H9 (cell line): ENCODE measurements around the gene IRF7. TPM values are rescaled to one million over a fixed set of nuclear protein-coding genes. Genes with fewer than 3 reads are reported as not detected.
A peak's percentile ranks its signal among the peaks of the same experiment; 100 is the strongest.

ENCODE experiments used
- DNase-seq: peaks from one replicate; pipeline ENCODE4 v3.0.0-alpha.2; 2017
- H2AFZ ChIP-seq: one replicate; pipeline ENCODE4 v1.6.1; 2013; ENCODE audit warnings: mild to moderate bottlenecking, low read length, control low read depth, moderate library complexity
- H2AK5ac ChIP-seq: 2 replicates; pipeline ENCODE4 v1.6.1; 2013; ENCODE audit warnings: low read length, control low read depth, mixed read lengths; ENCODE audit not compliant: insufficient read length
- H2BK120ac ChIP-seq: one replicate; pipeline ENCODE4 v1.6.1; 2013; ENCODE audit warnings: low read depth, mild to moderate bottlenecking, low read length, control low read depth, inconsistent platforms; ENCODE audit not compliant: poor library complexity, severe bottlenecking
- H2BK12ac ChIP-seq: 2 replicates; pipeline ENCODE4 v1.6.1; 2013; ENCODE audit warnings: low read length, control low read depth, mixed read lengths, low read depth; ENCODE audit not compliant: insufficient read length
- H2BK15ac ChIP-seq: 2 replicates; pipeline ENCODE4 v1.6.1; 2013; ENCODE audit warnings: low read depth, low read length, control low read depth
- H2BK20ac ChIP-seq: one replicate; pipeline ENCODE4 v1.6.1; 2013; ENCODE audit warnings: low read depth, mild to moderate bottlenecking, low read length, control low read depth, inconsistent platforms; ENCODE audit not compliant: poor library complexity, severe bottlenecking
- H2BK5ac ChIP-seq: 2 replicates; pipeline ENCODE4 v1.6.1; 2013; ENCODE audit warnings: low read length, control low read depth, mixed read lengths; ENCODE audit not compliant: insufficient read length
- H3K14ac ChIP-seq: 2 replicates; pipeline ENCODE4 v1.6.1; 2013; ENCODE audit warnings: low read length, control low read depth; ENCODE audit not compliant: insufficient read depth
- H3K18ac ChIP-seq: 2 replicates; pipeline ENCODE4 v1.6.1; 2013; ENCODE audit warnings: low read depth, mild to moderate bottlenecking, mixed read lengths, low read length, control low read depth; ENCODE audit not compliant: insufficient read length
- H3K23ac ChIP-seq: 2 replicates; pipeline ENCODE4 v1.6.1; 2013; ENCODE audit warnings: low read length, control low read depth, mixed read lengths, low read depth; ENCODE audit not compliant: insufficient read length
- H3K23me2 ChIP-seq: 2 replicates; pipeline ENCODE4 v1.6.1; 2013; ENCODE audit warnings: low read depth, mild to moderate bottlenecking, mixed read lengths, low read length, control low read depth; ENCODE audit not compliant: insufficient read length, poor library complexity, severe bottlenecking
- H3K27ac ChIP-seq: 2 replicates; pipeline ENCODE4 v1.5.1; 2013; ENCODE audit warnings: low read length, control low read depth, mixed read lengths, low read depth; ENCODE audit not compliant: insufficient read length
- H3K27me3 ChIP-seq: 2 replicates; pipeline ENCODE4 v1.6.1; 2013; ENCODE audit warnings: low read length, control low read depth, inconsistent platforms; ENCODE audit not compliant: insufficient read depth
- H3K4ac ChIP-seq: 2 replicates; pipeline ENCODE4 v1.6.1; 2013; ENCODE audit warnings: low read depth, mild to moderate bottlenecking, control low read depth, inconsistent platforms, low read length, moderate library complexity
- H3K4me1 ChIP-seq: 2 replicates; pipeline ENCODE4 v1.6.1; 2013; ENCODE audit warnings: low read length, control low read depth, inconsistent platforms; ENCODE audit not compliant: insufficient read depth
- H3K4me2 ChIP-seq: 2 replicates; pipeline ENCODE4 v1.6.1; 2013; ENCODE audit warnings: low read length, control low read depth, mixed read lengths; ENCODE audit not compliant: insufficient read length, insufficient read depth
- H3K56ac ChIP-seq: 2 replicates; pipeline ENCODE4 v1.6.1; 2013; ENCODE audit warnings: low read depth, mild to moderate bottlenecking, mixed read lengths, low read length, control low read depth; ENCODE audit not compliant: insufficient read length
- H3K79me1 ChIP-seq: 2 replicates; pipeline ENCODE4 v1.6.1; 2013; ENCODE audit warnings: low read depth, mild to moderate bottlenecking, moderate library complexity, low read length, control low read depth, inconsistent platforms; ENCODE audit not compliant: insufficient read depth, poor library complexity, severe bottlenecking
- H3K79me2 ChIP-seq: 2 replicates; pipeline ENCODE4 v1.6.1; 2013; ENCODE audit warnings: low read length, control low read depth, inconsistent platforms; ENCODE audit not compliant: insufficient read depth
- H3K9ac ChIP-seq: 2 replicates; pipeline ENCODE4 v1.6.1; 2013; ENCODE audit warnings: low read length, control low read depth, mixed read lengths; ENCODE audit not compliant: insufficient read length; ENCODE audit errors: extremely low read depth
- H3K9me3 ChIP-seq: one replicate; pipeline ENCODE4 v1.6.1; 2013; ENCODE audit warnings: low read depth, low read length, inconsistent platforms; ENCODE audit not compliant: control insufficient read depth
- H3T11ph ChIP-seq: one replicate; pipeline ENCODE4 v1.6.1; 2013; ENCODE audit warnings: mild to moderate bottlenecking, low read length, control low read depth, inconsistent platforms
- H4K20me1 ChIP-seq: one replicate; pipeline ENCODE4 v1.6.1; 2013; ENCODE audit not compliant: control insufficient read depth, insufficient read length, insufficient read depth
- H4K5ac ChIP-seq: 2 replicates; pipeline ENCODE4 v1.6.1; 2013; ENCODE audit warnings: low read depth, mild to moderate bottlenecking, mixed read lengths, low read length, control low read depth; ENCODE audit not compliant: insufficient read length
- H4K8ac ChIP-seq: replicated peaks from 2 replicates; pipeline ENCODE4 v1.6.1; 2013; ENCODE audit warnings: low read length, control low read depth, mixed read lengths, low read depth; ENCODE audit not compliant: insufficient read length
- H4K91ac ChIP-seq: 2 replicates; pipeline ENCODE4 v1.6.1; 2013; ENCODE audit warnings: low read depth, mild to moderate bottlenecking, moderate library complexity, mixed read lengths, low read length, control low read depth; ENCODE audit not compliant: insufficient read length
- H3K27ac Mint-ChIP-seq, 3 experiments: 2 replicates in 2 of 3; 3 replicates in 1 of 3; pipeline ENCODE4 v1.8.0; 2020 to 2021; ENCODE audit warnings: mixed read lengths in 3 of 3, mild to moderate bottlenecking in 1 of 3, moderate library complexity in 1 of 3
- H3K27me3 Mint-ChIP-seq: 2 replicates; pipeline ENCODE4 v1.8.0; 2021; ENCODE audit warnings: low read depth, mild to moderate bottlenecking, moderate library complexity, mixed read lengths
- H3K36me3 Mint-ChIP-seq, 3 experiments: 2 replicates in 2 of 3; 3 replicates in 1 of 3; pipeline ENCODE4 v1.8.0; 2020 to 2021; ENCODE audit warnings: low read depth in 3 of 3, mixed read lengths in 3 of 3; ENCODE audit not compliant: insufficient read depth in 1 of 3
- H3K4me1 Mint-ChIP-seq, 2 experiments: 2 replicates each; pipeline ENCODE4 v1.8.0; 2020; ENCODE audit warnings: mixed read lengths in 2 of 2
- H3K4me3 Mint-ChIP-seq, 2 experiments: 2 replicates in 1 of 2; 3 replicates in 1 of 2; pipeline ENCODE4 v1.8.0; 2020 to 2021; ENCODE audit warnings: mild to moderate bottlenecking in 2 of 2, mixed read lengths in 2 of 2, moderate library complexity in 1 of 2
- H3K9me3 Mint-ChIP-seq, 2 experiments: 2 replicates in 1 of 2; 3 replicates in 1 of 2; pipeline ENCODE4 v1.8.0; 2020; ENCODE audit warnings: mild to moderate bottlenecking in 2 of 2, mixed read lengths in 2 of 2, moderate library complexity in 1 of 2
- CTCF ChIP-seq: fragments of 200-600 bp; sonication (generic); conservative IDR thresholded peaks from 3 replicates; pipeline ENCODE4 v1.8.0; 2021; ENCODE audit warnings: antibody characterized with exemption, mild to moderate bottlenecking
- WGBS: extraction: QIAGEN DNeasy Blood & Tissue Kit; methylation state at CpG from one replicate; pipeline ENCODE4 v1.1.7; 2013; ENCODE audit warnings: missing lambda C conversion rate, low lambda C conversion rate, mixed read lengths; ENCODE audit not compliant: insufficient read length; ENCODE audit errors: extremely low coverage; 5-methylcytosine and 5-hydroxymethylcytosine counted together
- total RNA-seq: library from RNA; stranded (reverse); gene quantifications from 2 replicates; pipeline ENCODE4 v1.2.1, GENCODE V29; 2021

Gene IRF7
- total RNA-seq, 1 experiment from 2014 or later = 9.8 TPM

- no peak overlapping the region for H2BK5ac ChIP-seq
- H3K18ac ChIP-seq = no peak overlapping the region
- no peak overlapping the region for H2BK12ac ChIP-seq
- H3K14ac ChIP-seq = no peak overlapping the region
- H4K20me1 ChIP-seq = no peaks in the 10 kb centered on the region
- Mint-ChIP-seq H3K36me3 (peaks cover 0 to under 1% (median 0%) of the 10 kb centered on the region in 3 experiments; a peak in 3 of 7 replicates), H3K4me3 (peak overlapping the region in 1 of 2 experiments; percentile 27; a peak in 2 of 5 replicates), H3K9me3 (no peaks in the 10 kb centered on the region; a peak in 1 of 5 replicates), H3K27me3 (peaks cover 28% of the 10 kb centered on the region), H3K4me1 (peaks cover 9 to 24% of the 10 kb centered on the region in 2 experiments), H3K27ac (no peak overlapping the region)
- no peak overlapping the region for H3K27ac ChIP-seq
- no CpG with 5 or more reads among the region's 28 CpGs for WGBS
- TF ChIP-seq CTCF = no peak
- H3K9ac ChIP-seq = no peak overlapping the region
- H2BK120ac ChIP-seq = no peak overlapping the region
- H3K23me2 ChIP-seq = no peaks in the 10 kb centered on the region
- H2BK20ac ChIP-seq = no peak overlapping the region
- H3K4ac ChIP-seq = no peak overlapping the region
- H2BK15ac ChIP-seq = no peak overlapping the region
- H3K79me1 ChIP-seq = no peaks in the 10 kb centered on the region
- no peak overlapping the region for H3K23ac ChIP-seq
- H3T11ph ChIP-seq = no peak overlapping the region
- no peak overlapping the region for H2AK5ac ChIP-seq
- H3K79me2 ChIP-seq = no peaks in the 10 kb centered on the region
- H4K8ac ChIP-seq = no peak overlapping the region
- H3K4me1 ChIP-seq = no peaks in the 10 kb centered on the region
- DNase-seq = no peak
- H3K4me2 ChIP-seq = peak overlapping the region; percentile 40
- H2AFZ ChIP-seq = no peak overlapping the region
- H3K56ac ChIP-seq = no peak overlapping the region
- H3K27me3 ChIP-seq = peaks cover 6% of the 10 kb centered on the region; the same call in 1 of the 2 replicates
- H4K91ac ChIP-seq = no peak overlapping the region
- H3K9me3 ChIP-seq = no peaks in the 10 kb centered on the region
- no peak overlapping the region for H4K5ac ChIP-seq
Measured at GRCh38 chr11:627308-627576, 11.5 kb upstream of the IRF7 start.
